HL-60 (cell line): ENCODE measurements around the gene NPHP4.

Experiments
- DNase-seq, 2 experiments: peaks; one replicate each; pipeline ENCODE4 v3.0.0-alpha.2; 2010 to 2020; ENCODE audit warnings: low read depth in 1 of 2, low spot score in 1 of 2
- H3K27ac ChIP-seq: fragments of 250-450 bp; sonication (Bioruptor Pico); replicated peaks from 2 replicates; pipeline ENCODE4 v1.5.1; 2020; ENCODE audit warnings: mild to moderate bottlenecking, moderate library complexity
- H3K27me3 ChIP-seq: fragments of 250-450 bp; sonication (Bioruptor Pico); 2 replicates; pipeline ENCODE4 v1.5.1; 2021; ENCODE audit warnings: mild to moderate bottlenecking, moderate library complexity; ENCODE audit not compliant: insufficient read depth, poor library complexity, severe bottlenecking
- H3K4me3 ChIP-seq: replicated peaks from 2 replicates; pipeline ENCODE4 v1.5.1; 2011; ENCODE audit warnings: mild to moderate bottlenecking, control low read depth, low read length; ENCODE audit not compliant: insufficient read depth
- CTCF ChIP-seq: IDR thresholded peaks from one replicate; pipeline ENCODE4 v1.5.1; 2011; ENCODE audit warnings: low read length, control low read depth, inconsistent platforms; ENCODE audit not compliant: insufficient read depth
- GABPA ChIP-seq: IDR thresholded peaks from 2 replicates; pipeline ENCODE4 v1.6.1; 2012; ENCODE audit warnings: low read depth
- POLR2AphosphoS5 ChIP-seq: IDR thresholded peaks from 2 replicates; pipeline ENCODE4 v1.6.1; 2012; ENCODE audit warnings: low read depth
- REST ChIP-seq: IDR thresholded peaks from 2 replicates; pipeline ENCODE4 v1.6.1; 2012; ENCODE audit warnings: low read depth; ENCODE audit not compliant: insufficient replicate concordance
- SPI1 ChIP-seq: IDR thresholded peaks from 2 replicates; pipeline ENCODE4 v1.6.1; 2012; ENCODE audit warnings: low read depth, mild to moderate bottlenecking, borderline replicate concordance

NPHP4 gene

GRCh38 chr1:6008084-6008415 lies 15.8 kb upstream of the NPHP4 start:
- no peak overlapping the region for H3K4me3 ChIP-seq
- H3K27me3 ChIP-seq = no peaks in the 10 kb centered on the region
- no peak overlapping the region for H3K27ac ChIP-seq
- no peak for TF ChIP-seq SPI1
- TF ChIP-seq POLR2AphosphoS5 = no peak
- no peak for TF ChIP-seq REST
- no peak for TF ChIP-seq GABPA
- no peak for TF ChIP-seq CTCF
- DNase-seq = no peak

GRCh38 chr1:6007318-6008083 lies 15.3 kb upstream of the NPHP4 start:
- no peak for DNase-seq
- H3K27ac ChIP-seq = no peak overlapping the region
- H3K27me3 ChIP-seq = no peaks in the 10 kb centered on the region
- TF ChIP-seq SPI1 (no peak), GABPA (no peak), REST (no peak), POLR2AphosphoS5 (no peak), CTCF (no peak)
- H3K4me3 ChIP-seq = no peak overlapping the region

GRCh38 chr1:6006882-6007281 lies 14.7 kb upstream of the NPHP4 start:
- Histone ChIP-seq H3K27ac (no peak overlapping the region), H3K4me3 (no peak overlapping the region), H3K27me3 (no peaks in the 10 kb centered on the region)
- TF ChIP-seq REST (no peak), GABPA (no peak), SPI1 (no peak), POLR2AphosphoS5 (no peak)
- DNase-seq = no peak
